ENCODE measurements around the gene SLC15A4.

GRCh38 chr12:128790221-128790620 lies 33.5 kb downstream of the SLC15A4 start:
- TF ChIP-seq HMG20B (CRISPR knock-in tag; IDR thresholded peaks at IDR 0.05) (no peak), YY1 (IDR thresholded peaks at IDR 0.05; ENCODE audit: borderline replicate concordance in 1 of 3, control insufficient read depth in 1 of 3, extremely low read depth in 1 of 3, insufficient read depth in 3 of 3, insufficient read length in 1 of 3, insufficient replicate concordance in 2 of 3, low read depth in 1 of 3, low read length in 2 of 3) (no peak), JUND (IDR thresholded peaks at IDR 0.05; ENCODE audit: borderline replicate concordance, low read depth, low read length) (no peak), JUND (tag; IDR thresholded peaks at IDR 0.05; ENCODE audit: borderline replicate concordance, low read depth, low read length) (no peak), CBX5 (IDR thresholded peaks at IDR 0.05; ENCODE audit: borderline replicate concordance, low read depth) (no peak), CREB1 (IDR thresholded peaks at IDR 0.05) (no peak), CREB1 (CRISPR knock-in tag; IDR thresholded peaks at IDR 0.05) (no peak)
- TF ChIP-seq, protein P1, sequence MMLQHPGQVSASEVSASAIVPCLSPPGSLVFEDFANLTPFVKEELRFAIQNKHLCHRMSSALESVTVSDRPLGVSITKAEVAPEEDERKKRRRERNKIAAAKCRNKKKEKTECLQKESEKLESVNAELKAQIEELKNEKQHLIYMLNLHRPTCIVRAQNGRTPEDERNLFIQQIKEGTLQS (IDR thresholded peaks at IDR 0.05) = no peak
- TF ChIP-seq, protein P1 (CRISPR knock-in tag; conservative IDR thresholded peaks at IDR 0.05) = no peak
